ENCODE data around the gene KLF15.

GRCh38 chr3:126402666-126403302 lies 45.6 kb upstream of the KLF15 start:
- no peak for TF ChIP-seq CTCF (IDR thresholded peaks at IDR 0.05)
- no peak for TF ChIP-seq POLR2A (IDR thresholded peaks at IDR 0.05)

Measured in thyroid gland (tissue), 4 donors.